KOPT-K1 (cell line): Measurements from ENCODE around the gene ABHD15.

ENCODE experiments used
- H3K27ac ChIP-seq: fragments of 200-600 bp; sonication (generic); 2 replicates; pipeline ENCODE4 v1.5.1; 2016; ENCODE audit warnings: antibody characterized with exemption, mild to moderate bottlenecking, low read depth, low read length; ENCODE audit not compliant: poor library complexity, severe bottlenecking
- H3K36me3 ChIP-seq: fragments of 200-600 bp; sonication (generic); 2 replicates; pipeline ENCODE4 v1.5.1; 2017; ENCODE audit warnings: antibody characterized with exemption, mild to moderate bottlenecking, low read length, moderate library complexity; ENCODE audit not compliant: insufficient read depth
- H3K9me3 ChIP-seq: fragments of 200-600 bp; sonication (generic); 2 replicates; pipeline ENCODE4 v1.5.1; 2017; ENCODE audit warnings: antibody characterized with exemption, low read length, mild to moderate bottlenecking; ENCODE audit not compliant: insufficient read depth, poor library complexity, severe bottlenecking

Gene ABHD15

GRCh38 chr17:29589524-29590410 is 22.9 kb upstream of the ABHD15 start, which contains the start of gene GIT1:
Gene GIT1, minus strand, starts transcription at chr17:29589648. Its CDS starts 270 bp downstream, at chr17:29589378.
- Histone ChIP-seq H3K27ac (peak within 1 kb of the TSS; percentile 93), H3K36me3 (no peaks in the 10 kb centered on the region), H3K9me3 (no peaks in the 10 kb centered on the region)

GRCh38 chr17:29588562-29589411 is 21.9 kb upstream of the ABHD15 start:
- Histone ChIP-seq H3K27ac (peak overlapping the region; percentile 74), H3K9me3 (no peaks in the 10 kb centered on the region), H3K36me3 (0 out of 2 replicates have a peak, but pooled peaks cover 2% of the 10 kb centered on the region)

DNA sequence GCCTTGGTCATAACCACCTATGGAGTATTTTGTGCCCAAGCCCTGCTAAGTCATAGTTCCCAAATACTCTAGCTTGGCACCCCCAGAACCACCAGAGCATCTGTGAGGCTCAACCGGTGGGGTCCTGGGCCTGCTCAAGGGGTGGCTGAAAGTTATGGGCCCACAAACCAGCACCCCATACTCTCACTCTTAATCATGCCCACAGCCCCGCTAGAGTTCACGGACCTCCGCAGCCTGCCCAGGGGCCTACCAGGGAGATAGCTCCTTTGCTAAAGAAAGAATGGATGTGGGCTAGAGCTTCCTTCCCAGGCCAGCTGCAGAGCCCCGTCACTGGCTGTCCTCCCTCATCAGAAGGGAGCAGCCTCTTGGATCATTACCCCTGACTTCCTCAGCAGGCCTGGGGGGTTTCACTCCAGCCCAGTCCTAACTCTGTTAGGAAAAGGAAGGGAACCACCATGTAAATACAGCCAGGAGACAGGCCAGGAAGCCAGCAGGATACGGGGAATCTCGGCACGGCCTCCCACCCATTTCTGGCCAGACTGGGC is 21.3 kb upstream of the ABHD15 start:
- H3K27ac ChIP-seq, result peak overlapping the region; percentile 74

GRCh38 chr17:29587591-29587990 is 20.8 kb upstream of the ABHD15 start:
- peak overlapping the region; percentile 74 for H3K27ac ChIP-seq
- peaks cover 14% of the 10 kb centered on the region for H3K36me3 ChIP-seq
- no peaks in the 10 kb centered on the region for H3K9me3 ChIP-seq

More for the DNA sequence above, 21.3 kb upstream of the ABHD15 start:
- no peaks in the 10 kb centered on the region for H3K9me3 ChIP-seq
- H3K36me3 ChIP-seq, result peaks cover 9% of the 10 kb centered on the region

DNA sequence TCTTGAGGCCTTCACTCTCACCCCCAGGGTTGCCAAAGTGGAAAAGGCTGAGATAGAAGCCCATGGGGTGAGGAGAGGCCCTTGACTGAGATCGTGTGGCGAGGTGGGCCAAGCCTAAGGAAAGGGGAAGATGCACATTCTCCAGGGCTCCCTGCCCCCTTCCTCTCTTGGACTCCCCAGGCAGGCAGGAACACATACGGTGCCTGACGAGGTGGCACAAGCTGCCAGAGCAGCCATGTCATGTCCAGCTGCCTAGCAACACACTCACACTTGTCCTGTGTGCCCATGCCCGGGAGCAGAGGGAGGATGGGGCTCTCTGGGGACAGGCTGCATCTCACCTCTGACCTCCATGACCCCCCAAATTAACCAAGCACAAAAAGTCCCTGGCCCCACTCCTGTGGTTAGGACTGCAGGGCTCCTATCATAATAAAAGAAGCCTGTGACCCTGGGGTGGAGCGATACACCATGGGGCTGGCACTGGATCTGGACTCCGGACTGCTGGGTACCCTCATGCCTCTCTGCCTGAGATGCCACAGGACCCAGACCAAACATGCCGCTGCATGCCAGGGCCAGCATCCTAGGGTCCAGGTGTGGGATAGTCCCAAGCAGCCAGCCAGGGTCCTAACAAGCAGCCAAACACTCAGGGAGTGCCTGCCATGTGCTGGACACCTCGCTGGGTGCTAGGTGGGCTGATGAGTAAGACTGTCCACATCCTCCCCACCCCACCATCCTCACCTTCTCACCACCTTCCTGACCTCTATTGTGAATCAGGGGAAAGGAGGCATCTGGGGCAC is 20.0 kb upstream of the ABHD15 start:
- peak overlapping the region; percentile 26 for H3K27ac ChIP-seq
- peaks cover 21% of the 10 kb centered on the region for H3K36me3 ChIP-seq

DNA sequence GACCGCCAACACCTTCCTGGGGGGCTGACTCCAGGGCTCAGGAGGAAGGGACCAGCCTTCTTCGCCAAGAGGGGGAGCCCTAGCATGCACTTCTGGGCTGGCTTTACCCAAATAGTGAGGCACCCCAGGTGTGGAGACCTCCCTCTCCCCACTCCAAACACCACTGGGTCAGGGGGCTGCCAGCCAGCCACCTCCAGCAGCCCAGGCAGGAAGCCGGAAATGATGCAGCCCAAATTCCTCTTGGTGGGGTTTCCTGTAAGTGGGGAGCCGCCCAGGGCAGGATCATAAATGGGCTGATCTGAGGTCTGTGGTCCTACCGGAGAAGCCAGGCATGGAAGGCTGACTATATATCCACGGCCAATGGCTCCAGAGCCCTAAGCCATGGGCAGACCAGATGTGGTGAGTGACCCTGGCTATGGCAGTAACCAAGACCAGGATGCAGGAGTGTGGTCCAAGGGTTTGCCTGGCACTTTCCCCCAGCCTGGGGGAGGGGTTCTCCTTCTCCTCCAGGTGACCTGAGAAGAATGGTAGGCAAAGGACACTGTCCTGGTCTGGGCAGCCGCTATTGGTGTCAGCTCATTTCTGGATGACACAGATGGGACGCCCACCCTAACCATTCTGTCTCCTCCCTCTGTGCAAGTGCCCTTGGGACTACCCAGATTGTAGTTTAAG is 18.4 kb upstream of the ABHD15 start:
- no peaks in the 10 kb centered on the region for H3K9me3 ChIP-seq
- peaks cover 37% of the 10 kb centered on the region for H3K36me3 ChIP-seq
- H3K27ac ChIP-seq, result peak overlapping the region; percentile 0

More for the DNA sequence above, 20.0 kb upstream of the ABHD15 start:
- no peaks in the 10 kb centered on the region for H3K9me3 ChIP-seq

- Histone ChIP-seq H3K9me3 (no peaks in the 10 kb centered on the region), H3K27ac (no peak overlapping the region)
These were observed 17.7 kb upstream of the ABHD15 start for GRCh38 chr17:29584452-29585079.

GRCh38 chr17:29583324-29584248 is 16.7 kb upstream of the ABHD15 start:
- Histone ChIP-seq H3K36me3 (peaks cover 53% of the 10 kb centered on the region), H3K9me3 (no peaks in the 10 kb centered on the region), H3K27ac (no peak overlapping the region)

More at GRCh38 chr17:29584452-29585079, 17.7 kb upstream of the ABHD15 start:
- H3K36me3 ChIP-seq, result peaks cover 43% of the 10 kb centered on the region

DNA sequence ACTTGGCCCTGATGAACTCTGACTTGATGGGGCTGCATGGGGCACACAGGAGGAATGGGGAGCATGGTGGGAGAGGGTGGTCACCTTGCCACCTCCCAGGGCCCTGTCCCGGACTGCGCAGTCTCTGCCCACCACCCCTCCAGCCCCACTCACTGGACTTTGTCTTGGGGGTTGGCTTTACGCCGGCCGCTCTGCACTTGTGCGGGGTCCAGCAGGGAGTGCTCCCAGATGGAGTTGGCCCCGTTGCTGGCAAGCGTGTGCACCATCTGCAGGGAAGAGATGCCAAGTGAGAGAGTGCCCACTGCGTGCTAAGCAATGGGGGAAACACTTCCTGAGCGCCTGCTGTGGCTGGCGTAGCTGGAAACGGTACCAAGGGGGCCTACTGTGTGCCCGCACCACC is 15.9 kb upstream of the ABHD15 start:
- H3K27ac ChIP-seq, result no peak overlapping the region
- no peaks in the 10 kb centered on the region for H3K9me3 ChIP-seq
- H3K36me3 ChIP-seq, result peaks cover 61% of the 10 kb centered on the region

DNA sequence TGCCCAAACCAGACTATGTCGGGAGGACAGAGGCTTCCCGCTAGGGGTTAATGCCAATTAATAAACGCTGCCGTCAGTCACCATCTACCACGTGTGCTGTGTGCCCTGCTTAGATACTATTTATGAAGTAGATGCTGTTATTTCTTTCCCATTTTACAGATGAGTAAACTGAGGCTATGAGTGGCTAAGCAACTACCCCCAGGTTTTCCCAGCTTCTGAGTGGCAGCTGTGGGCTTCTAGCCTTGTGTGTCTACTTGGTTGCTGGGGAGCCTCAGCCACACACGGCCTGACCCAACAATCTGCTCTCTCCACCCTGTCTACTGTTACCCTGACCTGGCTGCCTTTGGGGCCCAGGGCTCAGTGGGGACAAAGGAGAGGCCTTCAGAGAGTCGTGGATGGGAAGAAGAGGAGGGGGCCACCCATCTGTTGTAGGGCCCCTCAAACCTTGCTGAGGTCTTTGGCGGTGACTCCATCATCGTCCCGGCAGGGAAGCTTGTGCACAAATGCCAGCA is 15.5 kb upstream of the ABHD15 start:
- no peak overlapping the region for H3K27ac ChIP-seq
- H3K9me3 ChIP-seq, result no peaks in the 10 kb centered on the region
- peaks cover 66% of the 10 kb centered on the region for H3K36me3 ChIP-seq

DNA sequence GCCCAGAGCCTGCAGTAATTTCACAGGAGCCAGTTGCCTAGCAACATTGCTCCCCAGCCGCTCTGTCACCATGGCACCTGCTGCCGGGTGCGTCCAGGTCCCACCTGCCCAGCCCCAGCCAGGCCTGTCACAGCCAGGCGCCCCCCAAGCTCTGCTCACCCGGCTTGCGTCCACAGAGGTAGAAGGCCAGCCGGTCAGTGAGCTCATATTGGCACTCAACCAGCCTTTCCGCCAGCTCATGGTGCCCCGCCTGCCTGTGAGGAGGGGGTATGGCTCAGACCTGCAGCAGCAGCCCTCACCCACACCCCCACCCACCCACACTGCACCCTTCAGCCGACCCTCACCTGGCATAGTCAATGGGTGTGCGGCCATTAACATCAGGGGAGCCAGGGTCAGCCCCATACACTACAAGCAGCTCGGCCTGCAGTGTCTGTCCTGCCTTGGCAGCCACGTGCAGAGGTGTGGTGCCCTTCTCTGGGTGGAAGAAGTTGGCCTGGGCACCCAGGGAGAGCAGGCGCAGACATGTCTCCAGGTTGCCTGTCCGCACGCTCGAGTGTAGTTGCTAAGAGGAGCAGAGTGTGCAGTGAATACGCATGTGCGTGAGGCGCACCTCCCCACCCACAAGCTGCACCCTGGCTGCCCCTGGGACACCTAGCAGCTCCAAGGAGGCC is 14.9 kb upstream of the ABHD15 start:
- Histone ChIP-seq H3K36me3 (peaks cover 72% of the 10 kb centered on the region), H3K9me3 (no peaks in the 10 kb centered on the region), H3K27ac (no peak overlapping the region)
